ENCODE data around the gene RBM39.
A peak's percentile ranks its signal among the peaks of the same experiment; 100 is the strongest.
"Not testable (repeated sequence)": the region's sequence is repeated elsewhere in the genome, so short reads cannot be mapped to it uniquely, and the experiment has no call there.

The RBM39 gene

GRCh38 chr20:35686872-35687271 is 55.2 kb downstream of the RBM39 start:
- H3K36me3 ChIP-seq (ENCODE audit: control insufficient read depth, insufficient read depth, low read length); H3K4me3 ChIP-seq (replicated peaks; ENCODE audit: low read depth, low read length); DNase-seq (ENCODE audit: extremely low read depth, insufficient read length); H3K27me3 ChIP-seq (replicated peaks; ENCODE audit: control insufficient read depth, insufficient read depth, low read length): not testable (repeated sequence)
- peak; percentile 12 for TF ChIP-seq CTCF (IDR thresholded peaks at IDR 0.05; ENCODE audit: insufficient read depth, low read length, poor library complexity, severe bottlenecking)

GRCh38 chr20:35685368-35685767 is 56.7 kb downstream of the RBM39 start:
- H3K27me3 ChIP-seq (replicated peaks; ENCODE audit: control insufficient read depth, insufficient read depth, low read length); H3K36me3 ChIP-seq (ENCODE audit: control insufficient read depth, insufficient read depth, low read length); DNase-seq (ENCODE audit: extremely low read depth, insufficient read length): not testable (repeated sequence)

GRCh38 chr20:35681960-35682359 is 60.1 kb downstream of the RBM39 start:
- DNase-seq (ENCODE audit: extremely low read depth, insufficient read length): no peak
- TF ChIP-seq CTCF (IDR thresholded peaks at IDR 0.05; ENCODE audit: insufficient read depth, low read length, poor library complexity, severe bottlenecking): no peak
- no peak overlapping the region for H3K4me3 ChIP-seq (replicated peaks; ENCODE audit: low read depth, low read length)

More at GRCh38 chr20:35685368-35685767, 56.7 kb downstream of the RBM39 start:
- H3K4me3 ChIP-seq (replicated peaks; ENCODE audit: low read depth, low read length): not testable (repeated sequence)

GRCh38 chr20:35680452-35681183 is 61.4 kb downstream of the RBM39 start:
- DNase-seq (ENCODE audit: extremely low read depth, insufficient read length): no peak
- Histone ChIP-seq H3K4me3 (replicated peaks; ENCODE audit: low read depth, low read length) (no peak overlapping the region), H3K36me3 (ENCODE audit: control insufficient read depth, insufficient read depth, low read length) (no peaks in the 10 kb centered on the region; the same call in none of the 2 replicates), H3K27me3 (replicated peaks; ENCODE audit: control insufficient read depth, insufficient read depth, low read length) (no peaks in the 10 kb centered on the region)
- no peak for TF ChIP-seq CTCF (IDR thresholded peaks at IDR 0.05; ENCODE audit: insufficient read depth, low read length, poor library complexity, severe bottlenecking)

More at GRCh38 chr20:35681960-35682359, 60.1 kb downstream of the RBM39 start:
- no peaks in the 10 kb centered on the region; the same call in none of the 2 replicates for H3K36me3 ChIP-seq (ENCODE audit: control insufficient read depth, insufficient read depth, low read length)
- H3K27me3 ChIP-seq (replicated peaks; ENCODE audit: control insufficient read depth, insufficient read depth, low read length): no peaks in the 10 kb centered on the region

- no peak for DNase-seq (ENCODE audit: extremely low read depth, insufficient read length)
- TF ChIP-seq CTCF (IDR thresholded peaks at IDR 0.05; ENCODE audit: insufficient read depth, low read length, poor library complexity, severe bottlenecking): no peak
These were observed 67.1 kb downstream of the RBM39 start for GRCh38 chr20:35674921-35675320.

GRCh38 chr20:35673884-35674283 is 68.2 kb downstream of the RBM39 start:
- Histone ChIP-seq H3K36me3 (ENCODE audit: control insufficient read depth, insufficient read depth, low read length) (peaks cover 12% of the 10 kb centered on the region), H3K27me3 (replicated peaks; ENCODE audit: control insufficient read depth, insufficient read depth, low read length) (no peaks in the 10 kb centered on the region), H3K4me3 (replicated peaks; ENCODE audit: low read depth, low read length) (no peak overlapping the region)
- no peak for TF ChIP-seq CTCF (IDR thresholded peaks at IDR 0.05; ENCODE audit: insufficient read depth, low read length, poor library complexity, severe bottlenecking)
- DNase-seq (ENCODE audit: extremely low read depth, insufficient read length): no peak

More at GRCh38 chr20:35674921-35675320, 67.1 kb downstream of the RBM39 start:
- H3K36me3 ChIP-seq (ENCODE audit: control insufficient read depth, insufficient read depth, low read length): peaks cover 6% of the 10 kb centered on the region
- no peak overlapping the region for H3K4me3 ChIP-seq (replicated peaks; ENCODE audit: low read depth, low read length)
- H3K27me3 ChIP-seq (replicated peaks; ENCODE audit: control insufficient read depth, insufficient read depth, low read length): no peaks in the 10 kb centered on the region
